Effector memory CD8-positive, alpha-beta T cell (primary cell): ENCODE measurements around the gene CLEC20A.

Experiments
- ATAC-seq: fragments of 150-1000 bp; cut with Tn5 transposase; replicated peaks from 2 replicates; pipeline ENCODE4 v1.10.0; 2021; ENCODE audit warnings: mild to moderate bottlenecking, moderate library complexity
- DNase-seq, 3 experiments: peaks; one replicate each; pipeline ENCODE4 v3.0.0; 2021
- H3K27ac Mint-ChIP-seq, 2 donors: one replicate each; pipeline ENCODE4 v1.8.0; 2022; ENCODE audit warnings: mild to moderate bottlenecking in 2 of 2, mixed read lengths in 2 of 2, moderate library complexity in 2 of 2
- H3K27me3 Mint-ChIP-seq, 2 donors: one replicate each; pipeline ENCODE4 v1.8.0; 2022; ENCODE audit warnings: mixed read lengths in 2 of 2
- H3K36me3 Mint-ChIP-seq: one replicate; pipeline ENCODE4 v1.8.0; 2022; ENCODE audit warnings: mild to moderate bottlenecking, moderate library complexity, mixed read lengths; ENCODE audit not compliant: insufficient read depth
- H3K4me1 Mint-ChIP-seq, 2 donors: one replicate each; pipeline ENCODE4 v1.8.0; 2022; ENCODE audit warnings: low read depth in 2 of 2, mixed read lengths in 2 of 2
- H3K4me3 Mint-ChIP-seq, 2 donors: one replicate each; pipeline ENCODE4 v1.8.0; 2022; ENCODE audit warnings: mild to moderate bottlenecking in 2 of 2, mixed read lengths in 2 of 2, moderate library complexity in 2 of 2
- H3K9me3 Mint-ChIP-seq, 2 donors: one replicate each; pipeline ENCODE4 v1.8.0; 2022; ENCODE audit warnings: mixed read lengths in 2 of 2

Gene CLEC20A

GRCh38 chr1:178536329-178536728, 39.6 kb upstream of the CLEC20A start:
- H3K4me3 Mint-ChIP-seq, result no peak overlapping the region
- no peak for DNase-seq
- H3K27ac Mint-ChIP-seq, result no peak overlapping the region

GRCh38 chr1:178534137-178534868, 37.5 kb upstream of the CLEC20A start:
- Mint-ChIP-seq H3K27me3 (no peaks in the 10 kb centered on the region), H3K9me3 (no peaks in the 10 kb centered on the region), H3K4me3 (no peak overlapping the region), H3K36me3 (peaks cover 2% of the 10 kb centered on the region), H3K27ac (no peak overlapping the region), H3K4me1 (peaks cover 3 to 4% of the 10 kb centered on the region in 2 donors)
- no peak for DNase-seq
- ATAC-seq, result no peak

More at GRCh38 chr1:178536329-178536728, 39.6 kb upstream of the CLEC20A start:
- Mint-ChIP-seq H3K9me3 (no peaks in the 10 kb centered on the region), H3K27me3 (no peaks in the 10 kb centered on the region), H3K4me1 (peaks cover 3 to 7% of the 10 kb centered on the region in 2 donors), H3K36me3 (peaks cover 2% of the 10 kb centered on the region)
- no peak for ATAC-seq

DNA sequence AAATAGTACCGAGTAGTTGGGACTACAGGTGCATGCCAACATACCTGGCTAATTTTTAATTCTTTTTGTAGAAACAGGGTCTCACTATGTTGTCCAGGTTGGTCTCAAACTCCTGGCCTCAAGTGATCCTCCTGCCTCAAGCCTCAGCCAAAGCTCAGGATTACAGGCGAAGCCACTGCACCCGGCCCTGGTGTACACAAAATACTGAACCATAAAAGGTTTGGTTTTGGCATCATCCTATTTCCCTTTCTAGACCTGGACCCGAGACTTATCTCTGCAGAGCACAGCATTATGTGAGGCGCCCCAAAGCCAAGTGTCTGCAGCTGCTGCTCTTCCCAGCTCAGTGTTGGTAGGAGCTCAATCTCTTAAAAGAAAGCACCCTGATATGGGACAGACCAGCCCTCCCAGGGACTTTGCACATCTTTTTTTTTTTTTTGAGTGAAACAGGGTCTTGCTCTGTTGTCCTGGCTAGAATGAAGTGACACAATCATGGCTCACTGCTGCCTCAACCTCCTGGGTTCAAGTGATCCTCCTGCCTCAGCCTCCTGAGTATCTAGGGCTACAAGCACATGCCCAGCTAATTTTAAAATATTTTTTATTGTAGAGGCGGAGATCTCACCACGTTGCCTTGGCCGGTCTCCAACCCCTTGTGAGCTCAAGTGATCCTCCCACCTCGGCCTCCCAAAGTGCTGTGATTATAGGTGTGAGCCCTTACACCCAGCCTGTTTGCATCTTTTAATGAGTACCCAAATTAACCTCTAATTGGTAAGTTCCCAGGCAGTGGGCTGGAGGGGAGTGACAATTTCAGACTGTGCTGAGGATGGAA, 36.6 kb upstream of the CLEC20A start:
- H3K9me3 Mint-ChIP-seq, result no peaks in the 10 kb centered on the region
- H3K4me3 Mint-ChIP-seq, result no peak overlapping the region
- DNase-seq, result no peak

GRCh38 chr1:178532392-178532791, 35.6 kb upstream of the CLEC20A start:
- Mint-ChIP-seq H3K36me3 (peaks cover 2% of the 10 kb centered on the region), H3K4me3 (no peak overlapping the region), H3K4me1 (peaks cover 3 to 4% of the 10 kb centered on the region in 2 donors), H3K9me3 (no peaks in the 10 kb centered on the region), H3K27me3 (peaks cover 0 to 13% of the 10 kb centered on the region in 2 donors), H3K27ac (no peak overlapping the region)
- ATAC-seq (peak; percentile 87), DNase-seq (peak; percentile 59 to 64 (median 62))

More for the DNA sequence above, 36.6 kb upstream of the CLEC20A start:
- H3K4me1 Mint-ChIP-seq, result peaks cover 3 to 4% of the 10 kb centered on the region in 2 donors
- H3K27ac Mint-ChIP-seq, result no peak overlapping the region
- H3K36me3 Mint-ChIP-seq, result peaks cover 2% of the 10 kb centered on the region
- peaks cover 0 to 3% of the 10 kb centered on the region in 2 donors for H3K27me3 Mint-ChIP-seq
- ATAC-seq, result no peak

DNA sequence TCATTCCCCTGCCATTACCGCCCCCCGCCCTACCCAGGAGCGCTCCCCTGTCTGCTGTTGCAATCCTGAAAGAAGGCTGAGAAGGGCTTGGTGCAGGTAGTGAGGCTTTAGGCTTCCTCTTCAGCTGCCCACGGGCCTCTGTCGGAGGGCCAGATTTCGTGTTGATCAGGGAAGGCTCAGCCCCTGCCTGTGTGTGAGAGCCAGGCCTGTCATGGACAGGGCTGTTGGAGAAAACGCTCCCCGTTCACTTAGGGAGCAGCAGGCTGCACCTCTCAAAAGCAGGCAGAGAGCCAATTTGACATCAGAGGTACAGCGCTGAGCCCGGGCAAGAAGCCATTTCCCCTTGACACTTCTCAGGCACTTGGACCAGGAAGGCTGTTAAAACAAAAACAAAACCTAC, 35.1 kb upstream of the CLEC20A start:
- peaks cover 2% of the 10 kb centered on the region for H3K36me3 Mint-ChIP-seq
- no peak overlapping the region for H3K27ac Mint-ChIP-seq
- peaks cover 3 to 4% of the 10 kb centered on the region in 2 donors for H3K4me1 Mint-ChIP-seq
- DNase-seq, result no peak
- H3K27me3 Mint-ChIP-seq, result peaks cover 0 to 17% of the 10 kb centered on the region in 2 donors
- no peaks in the 10 kb centered on the region for H3K9me3 Mint-ChIP-seq
- peak; percentile 8 for ATAC-seq
- no peak overlapping the region for H3K4me3 Mint-ChIP-seq

DNA sequence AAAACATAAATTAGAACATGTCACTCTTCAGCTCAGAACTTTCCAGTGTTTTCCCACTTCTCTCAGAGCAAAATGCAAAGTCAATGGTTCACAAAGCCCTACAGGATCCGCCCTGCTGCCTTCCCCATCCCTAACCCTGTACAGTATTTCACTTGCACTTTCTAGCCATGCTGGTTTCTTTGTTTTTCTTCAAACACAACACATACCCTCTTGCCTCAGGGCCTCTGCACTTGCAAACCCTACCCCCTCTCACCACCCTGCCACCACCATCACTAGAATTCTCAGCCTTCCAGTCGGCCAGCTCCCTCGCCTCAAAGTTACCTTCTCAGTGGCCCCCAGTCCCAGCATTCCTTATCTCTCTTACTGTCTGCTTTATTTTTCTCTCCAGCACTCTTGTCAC, 33.7 kb upstream of the CLEC20A start:
- DNase-seq (no peak), ATAC-seq (no peak)
- H3K4me1 Mint-ChIP-seq, result peaks cover 3 to 4% of the 10 kb centered on the region in 2 donors
- no peak overlapping the region for H3K27ac Mint-ChIP-seq
- peaks cover 0 to 17% of the 10 kb centered on the region in 2 donors for H3K27me3 Mint-ChIP-seq
- H3K9me3 Mint-ChIP-seq, result no peaks in the 10 kb centered on the region
- peaks cover 2% of the 10 kb centered on the region for H3K36me3 Mint-ChIP-seq
- H3K4me3 Mint-ChIP-seq, result no peak overlapping the region

GRCh38 chr1:178530037-178530402, 33.3 kb upstream of the CLEC20A start:
- peaks cover 3 to 4% of the 10 kb centered on the region in 2 donors for H3K4me1 Mint-ChIP-seq
- H3K27ac Mint-ChIP-seq, result no peak overlapping the region
- no peak overlapping the region for H3K4me3 Mint-ChIP-seq
- ATAC-seq (no peak), DNase-seq (no peak)
- H3K36me3 Mint-ChIP-seq, result peaks cover 2% of the 10 kb centered on the region
- H3K27me3 Mint-ChIP-seq, result peaks cover 0 to 17% of the 10 kb centered on the region in 2 donors
- H3K9me3 Mint-ChIP-seq, result no peaks in the 10 kb centered on the region

GRCh38 chr1:178529364-178530036, 32.7 kb upstream of the CLEC20A start:
- no peak for DNase-seq
- peaks cover 3 to 4% of the 10 kb centered on the region in 2 donors for H3K4me1 Mint-ChIP-seq
- H3K36me3 Mint-ChIP-seq, result peaks cover 2% of the 10 kb centered on the region
- H3K9me3 Mint-ChIP-seq, result no peaks in the 10 kb centered on the region
- H3K27me3 Mint-ChIP-seq, result peaks cover 0 to 17% of the 10 kb centered on the region in 2 donors
- ATAC-seq, result no peak
- no peak overlapping the region for H3K27ac Mint-ChIP-seq
- H3K4me3 Mint-ChIP-seq, result no peak overlapping the region

GRCh38 chr1:178528953-178529335, 32.2 kb upstream of the CLEC20A start:
- no peak overlapping the region for H3K4me3 Mint-ChIP-seq
- H3K27ac Mint-ChIP-seq, result no peak overlapping the region
- DNase-seq (no peak), ATAC-seq (no peak)
- no peaks in the 10 kb centered on the region for H3K9me3 Mint-ChIP-seq
- H3K4me1 Mint-ChIP-seq, result peaks cover 3 to 4% of the 10 kb centered on the region in 2 donors
- H3K36me3 Mint-ChIP-seq, result peaks cover 2% of the 10 kb centered on the region
- H3K27me3 Mint-ChIP-seq, result peaks cover 0 to 17% of the 10 kb centered on the region in 2 donors

GRCh38 chr1:178528228-178528952, 31.6 kb upstream of the CLEC20A start:
- Mint-ChIP-seq H3K4me1 (peaks cover 3 to 4% of the 10 kb centered on the region in 2 donors), H3K36me3 (peaks cover 2% of the 10 kb centered on the region), H3K27me3 (peaks cover 0 to 17% of the 10 kb centered on the region in 2 donors), H3K4me3 (no peak overlapping the region), H3K9me3 (no peaks in the 10 kb centered on the region), H3K27ac (no peak overlapping the region)
- ATAC-seq, result no peak
- DNase-seq, result no peak

GRCh38 chr1:178527117-178527516, 30.4 kb upstream of the CLEC20A start:
- Mint-ChIP-seq H3K4me3 (no peak overlapping the region), H3K27me3 (peaks cover 0 to 17% of the 10 kb centered on the region in 2 donors), H3K9me3 (no peaks in the 10 kb centered on the region), H3K36me3 (no peaks in the 10 kb centered on the region), H3K4me1 (peaks cover 0 to under 1% of the 10 kb centered on the region in 2 donors), H3K27ac (no peak overlapping the region)
- ATAC-seq, result no peak
- DNase-seq, result no peak

GRCh38 chr1:178521241-178521640, 24.5 kb upstream of the CLEC20A start:
- no peaks in the 10 kb centered on the region for H3K36me3 Mint-ChIP-seq
- H3K27me3 Mint-ChIP-seq, result no peaks in the 10 kb centered on the region
- no peak overlapping the region for H3K4me3 Mint-ChIP-seq
- H3K4me1 Mint-ChIP-seq, result no peaks in the 10 kb centered on the region
- DNase-seq, result no peak
- ATAC-seq, result no peak
- no peak overlapping the region for H3K27ac Mint-ChIP-seq
- no peaks in the 10 kb centered on the region for H3K9me3 Mint-ChIP-seq

DNA sequence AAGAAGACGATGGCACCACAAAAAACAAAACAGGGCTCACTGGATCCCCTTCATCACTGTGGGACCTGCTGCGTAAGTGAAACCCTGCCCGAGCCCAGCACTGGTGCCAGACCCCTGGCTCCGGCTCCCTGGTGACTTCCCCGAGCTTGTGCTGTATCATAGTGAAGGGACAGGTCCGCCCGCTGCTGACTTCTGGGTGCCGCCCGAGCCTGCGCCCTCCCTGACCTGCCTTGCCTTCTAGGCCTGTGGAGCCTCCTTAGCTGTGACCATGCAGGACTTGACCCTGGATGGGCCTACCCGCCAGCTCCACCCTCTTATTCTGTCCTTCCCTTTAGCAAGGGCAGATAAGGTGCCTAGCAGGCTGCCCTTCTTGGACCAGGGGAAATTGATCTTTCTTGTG, 24.0 kb upstream of the CLEC20A start:
- DNase-seq, result no peak
- Mint-ChIP-seq H3K27me3 (peaks cover 0 to 2% of the 10 kb centered on the region in 2 donors), H3K9me3 (no peaks in the 10 kb centered on the region), H3K4me1 (no peaks in the 10 kb centered on the region), H3K27ac (no peak overlapping the region), H3K36me3 (no peaks in the 10 kb centered on the region), H3K4me3 (no peak overlapping the region)
- ATAC-seq, result no peak
